GM12878 (cell line): ENCODE measurements around the gene RGL4. TPM values are rescaled to one million over a fixed set of nuclear protein-coding genes. Genes with fewer than 3 reads are reported as not detected.

Source experiments
- ATAC-seq: fragments of 200-7000 bp; cut with Tn5 transposase; 3 replicates; pipeline ENCODE4 v1.9.1; 2020; ENCODE audit warnings: mild to moderate bottlenecking, moderate library complexity
- BruUV-seq: library from RNA; stranded (reverse); fragments of 400-500 nt; replicated peaks from 2 replicates; lab custom pipeline; 2021; lab: Mats Ljungman, UMichigan
- CTCF ChIA-PET: fragments of 300-600 bp; sonication (Branson Sonifier 250); formaldehyde crosslinking; extraction: SDS; loops from one replicate; lab custom pipeline; 2021; ENCODE audit warnings: inconsistent platforms; lab: Yijun Ruan, JAX
- POLR2A ChIA-PET: fragments of 350-600 bp; formaldehyde crosslinking; extraction: SDS; loops from one replicate; lab custom pipeline; 2021; ENCODE audit warnings: inconsistent platforms; lab: Charles Lee
- RAD21 ChIA-PET: fragments of 300-600 bp; sonication (Branson Sonifier 250); formaldehyde crosslinking; loops from one replicate; lab custom pipeline; 2023; ENCODE audit warnings: antibody characterized with exemption; ENCODE audit not compliant: unreplicated experiment; lab: Charles Lee
- SMC1A ChIA-PET: fragments of 300-600 bp; sonication (Branson Sonifier 250); formaldehyde crosslinking; loops from one replicate; lab custom pipeline; 2023; ENCODE audit not compliant: unreplicated experiment, uncharacterized antibody; lab: Charles Lee
- DNase-seq: peaks from one replicate; pipeline ENCODE4 v3.0.0-alpha.2; 2011; ENCODE audit warnings: low read depth, low spot score
- FAIRE-seq: peaks from 3 replicates; lab custom pipeline; 2011; peaks lifted over from hg19 to GRCh38; lab: Jason Lieb, UNC
- H2AFZ ChIP-seq: 2 replicates; pipeline ENCODE4 v1.6.0; 2011; ENCODE audit warnings: low read depth, low read length, control low read depth; ENCODE audit not compliant: control insufficient read depth
- H3K27ac ChIP-seq: 2 replicates; pipeline ENCODE4 v1.5.1; 2011; ENCODE audit warnings: control low read depth; ENCODE audit not compliant: control insufficient read depth, insufficient read depth
- H3K27me3 ChIP-seq, 2 experiments: replicated peaks in 1 of 2; 2 replicates each; pipeline versions ENCODE4 v1.6.0 to v1.6.1; 2011; ENCODE audit warnings: low read length in 1 of 2; ENCODE audit not compliant: control insufficient read depth in 2 of 2, insufficient read depth in 2 of 2
- H3K36me3 ChIP-seq, 2 experiments: 2 replicates each; pipeline ENCODE4 v1.5.1; 2011; ENCODE audit warnings: low read length in 1 of 2; ENCODE audit not compliant: control insufficient read depth in 2 of 2, insufficient read depth in 2 of 2
- H3K4me1 ChIP-seq: 2 replicates; pipeline ENCODE4 v1.6.1; 2011; ENCODE audit warnings: mild to moderate bottlenecking, low read length, moderate library complexity, mixed read lengths; ENCODE audit not compliant: control insufficient read depth, insufficient read depth
- H3K4me2 ChIP-seq: 2 replicates; pipeline ENCODE4 v1.6.0; 2011; ENCODE audit warnings: control low read depth; ENCODE audit not compliant: control insufficient read depth, insufficient read depth
- H3K4me3 ChIP-seq: fragments of 200-600 bp; sonication (generic); 2 replicates; pipeline ENCODE4 v1.5.1; 2016
- H3K79me2 ChIP-seq: 2 replicates; pipeline ENCODE4 v1.6.0; 2011; ENCODE audit warnings: low read length; ENCODE audit not compliant: control insufficient read depth, insufficient read depth
- H3K9ac ChIP-seq: 2 replicates; pipeline ENCODE4 v1.8.0; 2011; ENCODE audit warnings: low read length, control low read depth, mixed read lengths; ENCODE audit not compliant: control insufficient read depth, insufficient read depth
- H3K9me3 ChIP-seq: replicated peaks from 3 replicates; pipeline ENCODE4 v1.5.1; 2011; ENCODE audit warnings: mild to moderate bottlenecking, low read length; ENCODE audit not compliant: control insufficient read depth, insufficient read depth
- H4K20me1 ChIP-seq: 2 replicates; pipeline ENCODE4 v1.6.0; 2011; ENCODE audit not compliant: control insufficient read depth, insufficient read depth
- MEF2A ChIP-seq: IDR thresholded peaks from 2 replicates; pipeline ENCODE4 v1.6.1; 2011; ENCODE audit warnings: low read depth, mild to moderate bottlenecking, low read length, moderate library complexity; ENCODE audit not compliant: insufficient read depth
- NFYA ChIP-seq: IDR thresholded peaks from 2 replicates; pipeline ENCODE4 v1.6.1; 2011; ENCODE audit warnings: low read depth, mild to moderate bottlenecking, low read length, improper control_type of control experiment, borderline replicate concordance
- NFYB ChIP-seq: IDR thresholded peaks from 2 replicates; pipeline ENCODE4 v1.6.1; 2011; ENCODE audit warnings: low read depth, mild to moderate bottlenecking, low read length, improper control_type of control experiment, moderate library complexity; ENCODE audit not compliant: insufficient read depth
- PML ChIP-seq: IDR thresholded peaks from 2 replicates; pipeline ENCODE4 v1.6.1; 2012; ENCODE audit warnings: low read length, inconsistent platforms
- POLR2AphosphoS5 ChIP-seq: IDR thresholded peaks from 2 replicates; pipeline ENCODE4 v1.6.1; 2011; ENCODE audit warnings: mild to moderate bottlenecking, low read length, inconsistent platforms
- RBBP5 ChIP-seq: fragments of 200-600 bp; sonication (generic); conservative IDR thresholded peaks from 2 replicates; pipeline ENCODE4 v1.6.1; 2016
- STAT3 ChIP-seq: IDR thresholded peaks from 2 replicates; pipeline ENCODE4 v1.6.1; 2011; ENCODE audit warnings: low read depth, low read length, improper control_type of control experiment
- TARDBP ChIP-seq: IDR thresholded peaks from 2 replicates; pipeline ENCODE4 v1.6.1; 2016; ENCODE audit warnings: borderline replicate concordance
- WGBS: methylation state at CpG from one replicate; pipeline ENCODE4 v1.1.6; 2016; ENCODE audit warnings: low lambda C conversion rate; ENCODE audit not compliant: insufficient replicate concordance, insufficient coverage; ENCODE audit errors: missing lambda C conversion rate; 5-methylcytosine and 5-hydroxymethylcytosine counted together
- in situ Hi-C: fragments of 300-500 bp; cut with MboI; formaldehyde crosslinking; loops from 9 replicates; pipeline ENCODE4 v1.14.3; 2018; ENCODE audit warnings: mixed read lengths
- intact Hi-C: fragments of 100-400 bp; cut with micrococcal nuclease; formaldehyde crosslinking; loops from one replicate; pipeline ENCODE4 v1.14.2; 2022; ENCODE audit not compliant: unreplicated experiment
- polyA plus RNA-seq, 11 experiments: library from polyadenylated mRNA; depleted of rRNA in 4 of 11; unstranded in 6 of 11; stranded (reverse) in 5 of 11; fragments of >200 nt; fragmentation: Nextera tagmentation in 4 of 11; fragmentation: Illumina TruSeq in 1 of 11; extraction: Ambion mirVana in 4 of 11; extraction: Trizol in 1 of 11; gene quantifications; 1 replicate in 1 of 11; 2 replicates in 10 of 11; pipeline versions ENCODE4 v1.2.1 to v1.2.3, GENCODE V29; 2011 to 2016; ENCODE audit warnings: inconsistent platforms in 2 of 11, missing spikeins in 2 of 11, low read depth in 1 of 11
- total RNA-seq, 4 experiments: library from RNA; depleted of rRNA in 3 of 4; stranded (reverse); fragments of >200 nt in 3 of 4; fragmentation: Illumina TruSeq in 1 of 4; extraction: Trizol in 1 of 4; gene quantifications; 2 replicates each; pipeline versions ENCODE4 v1.2.1 to v1.2.3, GENCODE V29; 2013 to 2021

Gene RGL4
- total and polyA plus RNA-seq, 10 of the 15 experiments (the other 5 are each of a cell fraction or from before 2014, with no cell fraction given) = 1.4 to 9.0 (median 2.0) TPM; not detected in 1

DNA sequence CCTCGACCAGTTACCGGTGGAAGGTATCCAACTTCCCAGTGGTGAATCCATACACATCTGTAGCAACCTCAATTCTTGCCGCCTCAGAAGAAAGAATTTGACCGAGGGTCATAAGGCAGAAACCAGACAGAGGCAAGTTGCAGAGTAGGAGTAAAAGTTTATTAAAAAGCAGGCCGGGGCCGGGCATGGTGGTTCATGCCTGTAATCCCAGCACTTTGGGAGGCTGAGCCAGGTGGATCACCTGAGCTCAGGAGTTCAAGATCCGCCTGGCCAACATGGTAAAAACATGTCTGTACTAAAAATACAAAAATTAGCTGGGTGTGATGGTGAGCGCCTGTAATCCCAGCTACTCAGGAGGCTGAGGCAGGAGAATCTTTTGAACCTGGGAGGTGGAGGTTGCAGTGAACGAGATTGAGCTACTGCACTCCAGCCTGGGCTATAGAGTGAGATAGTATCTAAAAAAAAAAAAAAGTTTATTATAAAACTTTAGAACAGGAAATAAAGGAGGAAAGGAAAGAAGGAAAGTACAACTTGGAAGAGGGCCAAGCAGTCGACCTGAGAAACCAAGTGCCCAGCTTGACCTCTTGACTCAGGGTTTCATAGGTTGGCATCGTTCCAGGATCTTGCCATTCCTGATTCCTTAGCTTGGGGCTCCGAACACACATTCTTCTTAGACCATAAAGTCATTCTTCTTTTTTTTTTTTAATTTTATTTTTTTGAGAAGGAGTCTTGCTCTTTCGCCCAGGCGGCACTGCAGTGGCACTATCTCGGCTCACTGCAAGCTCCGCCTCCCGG is 27.8 kb downstream of the RGL4 start:
- no peak for FAIRE-seq
- Histone ChIP-seq H3K36me3 (peaks cover 7 to 11% of the 10 kb centered on the region in 2 experiments; a peak in 3 of 4 replicates), H3K4me2 (no peak overlapping the region), H2AFZ (no peak overlapping the region), H4K20me1 (no peaks in the 10 kb centered on the region), H3K27me3 (no peaks in the 10 kb centered on the region), H3K4me3 (no peak overlapping the region), H3K79me2 (peaks cover 12% of the 10 kb centered on the region), H3K4me1 (peaks cover 14% of the 10 kb centered on the region), H3K27ac (no peak overlapping the region), H3K9me3 (no peaks in the 10 kb centered on the region), H3K9ac (no peak overlapping the region)
- ChIA-PET RAD21 (no interaction called here), CTCF (interaction anchor here (0.6 to 1.2 kb wide), 3 partner anchors 8 to 237 kb away, joined by 3 to 5 read pairs (median 3); partner anchors contain the start of gene ZNF70), SMC1A (interaction anchor here (0.7 kb wide), 1 partner anchor 132 kb away, joined by 4 read pairs; no protein-coding TSS in a partner anchor), POLR2A (interaction anchor here (0.7 to 1.7 kb wide), 4 partner anchors 8 to 139 kb away, joined by 3 to 5 read pairs (median 4); partner anchors contain the start of gene SLC2A11)
- DNase-seq = no peak
- BruUV-seq = no TSS peak
- WGBS = 86% methylated on average over 17 of the region's 17 CpGs
- intact Hi-C loops (loop anchor here (1.0 kb wide), 1 partner anchor 8 kb away; no protein-coding TSS in a partner anchor), in situ Hi-C loops (no loop called here)
- ATAC-seq = no peak
- TF ChIP-seq MEF2A (no peak), NFYA (no peak), TARDBP (no peak), NFYB (no peak), POLR2AphosphoS5 (no peak), RBBP5 (no peak), PML (no peak), STAT3 (no peak)
